Measurements from ENCODE around the gene NTRK2.

DNA sequence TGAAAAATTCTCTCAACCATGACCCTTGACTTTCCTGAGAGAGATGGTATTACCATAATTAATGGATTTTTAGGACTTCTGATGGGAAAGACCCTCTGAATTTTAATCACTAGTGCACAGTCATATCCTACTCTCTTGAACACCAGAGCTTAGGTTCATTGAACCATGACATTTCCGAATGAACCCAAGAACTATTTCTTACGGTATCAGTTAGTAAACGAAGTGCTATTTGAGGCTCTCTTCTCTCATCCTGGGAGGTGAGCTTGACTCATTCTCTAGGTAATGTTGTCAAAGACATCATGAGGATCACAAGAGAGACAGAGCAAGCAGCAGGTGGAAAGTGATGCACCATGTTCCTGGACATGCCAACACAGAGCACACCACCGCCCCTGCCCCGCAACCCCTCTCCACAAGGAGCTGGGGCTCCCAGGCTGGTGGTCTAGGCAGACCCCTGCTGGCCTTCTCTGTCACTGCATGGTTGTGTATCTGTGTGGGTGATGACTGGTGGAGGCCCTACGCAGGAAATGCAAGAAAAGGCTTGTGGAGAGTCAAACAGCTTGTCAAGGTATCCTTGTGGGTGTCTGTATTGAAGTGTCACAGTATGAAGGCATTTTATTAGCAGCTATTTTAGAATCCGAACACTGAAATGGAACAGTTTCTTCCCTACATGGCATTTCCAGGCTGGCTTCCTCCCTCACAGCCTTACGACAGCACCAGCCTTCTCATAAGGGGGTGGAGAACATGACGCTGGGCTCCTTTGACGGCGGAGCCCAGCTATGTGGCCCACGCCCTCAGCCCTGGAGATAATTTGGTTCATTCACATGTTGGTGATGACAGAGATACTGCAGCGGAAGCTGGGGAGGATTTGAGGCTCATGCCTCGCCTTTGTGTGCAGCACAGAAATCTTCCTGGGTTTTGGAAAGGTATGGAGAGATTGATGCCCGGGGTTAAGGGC is 297.6 kb downstream of the NTRK2 start:
- TF ChIP-seq, protein P1, sequence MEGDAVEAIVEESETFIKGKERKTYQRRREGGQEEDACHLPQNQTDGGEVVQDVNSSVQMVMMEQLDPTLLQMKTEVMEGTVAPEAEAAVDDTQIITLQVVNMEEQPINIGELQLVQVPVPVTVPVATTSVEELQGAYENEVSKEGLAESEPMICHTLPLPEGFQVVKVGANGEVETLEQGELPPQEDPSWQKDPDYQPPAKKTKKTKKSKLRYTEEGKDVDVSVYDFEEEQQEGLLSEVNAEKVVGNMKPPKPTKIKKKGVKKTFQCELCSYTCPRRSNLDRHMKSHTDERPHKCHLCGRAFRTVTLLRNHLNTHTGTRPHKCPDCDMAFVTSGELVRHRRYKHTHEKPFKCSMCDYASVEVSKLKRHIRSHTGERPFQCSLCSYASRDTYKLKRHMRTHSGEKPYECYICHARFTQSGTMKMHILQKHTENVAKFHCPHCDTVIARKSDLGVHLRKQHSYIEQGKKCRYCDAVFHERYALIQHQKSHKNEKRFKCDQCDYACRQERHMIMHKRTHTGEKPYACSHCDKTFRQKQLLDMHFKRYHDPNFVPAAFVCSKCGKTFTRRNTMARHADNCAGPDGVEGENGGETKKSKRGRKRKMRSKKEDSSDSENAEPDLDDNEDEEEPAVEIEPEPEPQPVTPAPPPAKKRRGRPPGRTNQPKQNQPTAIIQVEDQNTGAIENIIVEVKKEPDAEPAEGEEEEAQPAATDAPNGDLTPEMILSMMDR (conservative IDR thresholded peaks at IDR 0.05; ENCODE audit: low read length) = no peak
- TF ChIP-seq EZH2phosphoT487 (IDR thresholded peaks at IDR 0.05; ENCODE audit: borderline replicate concordance) = no peak

Data from Loucy (cell line).